Upper lobe of left lung (tissue), 6 donors: ENCODE results near the gene CCNY. TPM values are rescaled to one million over a fixed set of nuclear protein-coding genes. Genes with fewer than 3 reads are reported as not detected.
A peak's percentile ranks its signal among the peaks of the same experiment; 100 is the strongest.

Experiments
- ATAC-seq, 2 donors: fragments of 200-7000 bp; cut with Tn5 transposase; one replicate each; pipeline ENCODE4 v1.9.1; 2022; ENCODE audit warnings: mild to moderate bottlenecking in 2 of 2, moderate library complexity in 2 of 2; ENCODE audit not compliant: low FRiP score in 2 of 2
- DNase-seq, 2 donors: peaks; one replicate each; pipeline ENCODE4 v3.0.0-alpha.2; 2019 to 2020
- H3K27ac ChIP-seq, 4 donors: fragments of 200-600 bp; sonication (generic); one replicate each; pipeline ENCODE4 v1.5.1; 2016 to 2019
- H3K27me3 ChIP-seq, 4 donors: fragments of 200-600 bp; sonication (generic); one replicate each; pipeline ENCODE4 v1.5.1; 2017 to 2019
- H3K36me3 ChIP-seq, 4 donors: fragments of 200-600 bp; sonication (generic); one replicate each; pipeline ENCODE4 v1.5.1; 2016 to 2019
- H3K4me1 ChIP-seq, 4 donors: fragments of 200-600 bp; sonication (generic); one replicate each; pipeline ENCODE4 v1.5.1; 2018 to 2019
- H3K4me3 ChIP-seq, 4 donors: fragments of 200-600 bp; sonication (generic); one replicate each; pipeline ENCODE4 v1.5.1; 2017 to 2019; ENCODE audit warnings: mild to moderate bottlenecking in 2 of 4, moderate library complexity in 1 of 4
- H3K9me3 ChIP-seq, 4 donors: fragments of 200-600 bp; sonication (generic); one replicate each; pipeline ENCODE4 v1.5.1; 2018 to 2019
- EP300 ChIP-seq, 4 donors: sonication (generic); formaldehyde crosslinking; IDR thresholded peaks; one replicate each; pipeline ENCODE4 v1.5.1; 2017; ENCODE audit warnings: antibody characterized with exemption in 4 of 4, control low read depth in 2 of 4
- POLR2A ChIP-seq, 4 donors: fragments of 450-650 bp; IDR thresholded peaks; one replicate each; pipeline ENCODE4 v1.5.1; 2016 to 2017; ENCODE audit warnings: antibody characterized with exemption in 4 of 4, mild to moderate bottlenecking in 2 of 4
- POLR2AphosphoS5 ChIP-seq, 2 donors: sonication (generic); formaldehyde crosslinking; IDR thresholded peaks; one replicate each; pipeline ENCODE4 v1.5.1; 2017; ENCODE audit warnings: antibody characterized with exemption in 2 of 2
- WGBS, 2 donors: methylation state at CpG; one replicate each; pipeline ENCODE4 v1.1.5; 2017 to 2018; 5-methylcytosine and 5-hydroxymethylcytosine counted together
- total RNA-seq, 6 donors: library from RNA; depleted of rRNA in 4 of 6; stranded (reverse); fragments of >200 nt in 4 of 6; gene quantifications; one replicate each; pipeline versions ENCODE4 v1.1.0 to v1.2.1, GENCODE V29; 2016 to 2021
- TF ChIP-seq, protein P1 (sequence below), 6 experiments: fragments of 450-650 bp in 4 of 6; fragments of 200-600 bp in 2 of 6; sonication (generic) in 2 of 6; IDR thresholded peaks; one replicate each; pipeline ENCODE4 v1.5.1; 2016 to 2019; ENCODE audit warnings: antibody characterized with exemption in 6 of 6
- donor health status: DM: no; HTN: no; CAD: no; lungs with moderate emphysema.
- donor health status: DM: no; HTN: yes; CAD: no; lungs with severe emphysema.

Gene CCNY
- total RNA-seq, 6 donors from 2014 or later, result 22.0 to 80.8 (median 52.5) TPM

DNA sequence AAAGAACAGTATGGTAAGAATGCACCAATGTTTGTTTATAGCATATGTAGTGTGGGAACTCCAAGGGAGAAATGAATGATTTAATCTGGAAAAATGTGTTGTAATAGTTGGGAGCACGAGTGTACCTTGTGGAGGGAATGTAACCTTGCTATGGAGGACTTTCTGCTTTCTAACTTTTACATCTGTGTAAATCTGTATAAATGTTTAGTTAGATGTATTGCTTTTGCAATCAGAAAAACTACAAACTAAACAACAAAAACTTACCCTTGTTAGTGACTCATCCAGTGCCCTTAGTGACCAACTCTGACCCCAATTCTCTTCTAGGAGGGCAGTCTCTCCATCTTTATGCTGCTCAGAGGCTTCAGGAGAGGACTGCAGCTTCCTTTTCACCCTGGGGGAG is 89.3 kb downstream of the CCNY start:
- no peak for ATAC-seq

DNA sequence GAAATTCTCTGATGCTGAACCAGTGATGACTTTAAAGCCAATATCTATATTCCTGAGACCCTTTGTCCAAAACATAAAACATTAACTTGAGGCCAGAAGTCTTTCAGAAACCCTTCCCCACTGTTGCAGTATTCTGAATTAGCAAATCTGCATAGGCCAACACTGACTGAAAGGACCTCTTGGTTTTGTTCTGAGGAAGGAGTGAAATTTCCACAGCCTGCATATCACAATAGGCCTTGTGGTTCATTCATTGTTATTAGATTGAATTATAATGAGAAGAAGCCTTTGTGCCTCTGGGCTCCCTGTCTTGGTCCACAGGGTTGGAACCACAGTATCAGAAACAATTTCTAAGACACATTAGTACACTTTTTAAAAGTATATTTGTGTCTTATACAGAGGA is 90.3 kb downstream of the CCNY start:
- DNase-seq, result no peak
- H3K36me3 ChIP-seq, result no peaks in the 10 kb centered on the region
- TF ChIP-seq, protein P1, sequence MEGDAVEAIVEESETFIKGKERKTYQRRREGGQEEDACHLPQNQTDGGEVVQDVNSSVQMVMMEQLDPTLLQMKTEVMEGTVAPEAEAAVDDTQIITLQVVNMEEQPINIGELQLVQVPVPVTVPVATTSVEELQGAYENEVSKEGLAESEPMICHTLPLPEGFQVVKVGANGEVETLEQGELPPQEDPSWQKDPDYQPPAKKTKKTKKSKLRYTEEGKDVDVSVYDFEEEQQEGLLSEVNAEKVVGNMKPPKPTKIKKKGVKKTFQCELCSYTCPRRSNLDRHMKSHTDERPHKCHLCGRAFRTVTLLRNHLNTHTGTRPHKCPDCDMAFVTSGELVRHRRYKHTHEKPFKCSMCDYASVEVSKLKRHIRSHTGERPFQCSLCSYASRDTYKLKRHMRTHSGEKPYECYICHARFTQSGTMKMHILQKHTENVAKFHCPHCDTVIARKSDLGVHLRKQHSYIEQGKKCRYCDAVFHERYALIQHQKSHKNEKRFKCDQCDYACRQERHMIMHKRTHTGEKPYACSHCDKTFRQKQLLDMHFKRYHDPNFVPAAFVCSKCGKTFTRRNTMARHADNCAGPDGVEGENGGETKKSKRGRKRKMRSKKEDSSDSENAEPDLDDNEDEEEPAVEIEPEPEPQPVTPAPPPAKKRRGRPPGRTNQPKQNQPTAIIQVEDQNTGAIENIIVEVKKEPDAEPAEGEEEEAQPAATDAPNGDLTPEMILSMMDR (IDR thresholded peaks at IDR 0.05), result no peak
- TF ChIP-seq POLR2AphosphoS5 (IDR thresholded peaks at IDR 0.05) (no peak), EP300 (IDR thresholded peaks at IDR 0.05) (no peak), POLR2A (IDR thresholded peaks at IDR 0.05) (no peak)
- H3K27ac ChIP-seq, result no peak overlapping the region
- peaks cover 6 to 46% (median 31%) of the 10 kb centered on the region in 4 donors for H3K4me1 ChIP-seq
- H3K4me3 ChIP-seq, result no peak overlapping the region
- H3K27me3 ChIP-seq, result no peaks in the 10 kb centered on the region
- no peak for ATAC-seq
- H3K9me3 ChIP-seq, result no peaks in the 10 kb centered on the region

More for the DNA sequence above, 89.3 kb downstream of the CCNY start:
- no peak overlapping the region for H3K4me3 ChIP-seq
- peak overlapping the region in 2 of 4 donors; percentile 51 to 55 for H3K27ac ChIP-seq
- no peak for DNase-seq
- H3K4me1 ChIP-seq, result peaks cover 15 to 56% (median 41%) of the 10 kb centered on the region in 4 donors
- WGBS, 2 donors, result 66 to 71% methylated on average over 1 of the region's 1 CpG
- no peaks in the 10 kb centered on the region for H3K36me3 ChIP-seq
- TF ChIP-seq POLR2AphosphoS5 (IDR thresholded peaks at IDR 0.05), result no peak
- TF ChIP-seq, protein P1 (IDR thresholded peaks at IDR 0.05), result no peak
- TF ChIP-seq EP300 (IDR thresholded peaks at IDR 0.05), result no peak
- no peak for TF ChIP-seq POLR2A (IDR thresholded peaks at IDR 0.05)
- H3K9me3 ChIP-seq, result no peaks in the 10 kb centered on the region
- H3K27me3 ChIP-seq, result no peaks in the 10 kb centered on the region

DNA sequence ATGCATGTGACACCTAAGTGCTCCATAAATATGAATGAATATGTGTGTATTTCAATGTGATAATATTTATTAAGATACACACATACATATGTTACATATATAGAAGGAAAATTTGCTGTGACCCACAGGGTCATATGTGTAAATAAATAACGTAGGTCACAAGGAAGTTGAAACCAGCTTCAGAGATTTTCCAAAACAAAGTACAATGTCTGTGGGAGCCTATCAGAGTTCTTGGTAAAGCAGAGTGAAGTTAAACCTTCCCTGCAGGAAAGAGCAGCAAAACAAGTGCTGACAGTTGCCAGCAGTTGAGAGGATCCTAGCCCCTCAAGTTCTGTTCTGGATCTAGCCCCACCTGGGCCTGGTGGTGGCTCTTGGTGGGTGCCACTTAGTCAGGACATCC is 91.2 kb downstream of the CCNY start:
- TF ChIP-seq POLR2A (IDR thresholded peaks at IDR 0.05), result no peak
- TF ChIP-seq, protein P1 (IDR thresholded peaks at IDR 0.05), result no peak
- no peak for TF ChIP-seq EP300 (IDR thresholded peaks at IDR 0.05)
- TF ChIP-seq POLR2AphosphoS5 (IDR thresholded peaks at IDR 0.05), result no peak
- Histone ChIP-seq H3K27me3 (no peaks in the 10 kb centered on the region), H3K27ac (no peak overlapping the region), H3K4me1 (peaks cover 0 to 38% (median 27%) of the 10 kb centered on the region in 4 donors), H3K9me3 (no peaks in the 10 kb centered on the region), H3K36me3 (no peaks in the 10 kb centered on the region), H3K4me3 (no peak overlapping the region)
- no peak for ATAC-seq
- 48 to 55% methylated on average over 1 of the region's 1 CpG for whole genome bisulfite sequencing, 2 donors
- no peak for DNase-seq

DNA sequence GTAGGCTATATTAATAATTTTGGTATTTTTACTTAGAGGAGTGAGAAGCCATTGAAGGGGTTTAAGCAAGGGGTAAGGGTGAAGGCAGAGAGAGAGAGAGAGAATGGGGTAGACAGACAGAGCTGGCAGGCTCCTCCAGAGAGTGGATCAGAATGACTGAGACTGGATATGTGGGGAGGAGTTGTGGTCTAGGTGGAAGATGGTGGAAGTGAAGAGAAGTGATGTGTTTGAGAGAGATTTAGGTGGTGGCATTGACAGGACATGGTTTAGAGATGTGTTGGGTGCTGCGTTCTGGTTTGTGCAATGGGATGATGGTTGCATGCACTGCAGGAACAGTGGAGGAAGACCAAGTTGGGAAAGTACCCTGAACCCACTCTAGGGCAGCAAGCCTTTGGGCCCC is 92.2 kb downstream of the CCNY start:
- TF ChIP-seq POLR2A (IDR thresholded peaks at IDR 0.05) (no peak), EP300 (IDR thresholded peaks at IDR 0.05) (no peak), POLR2AphosphoS5 (IDR thresholded peaks at IDR 0.05) (no peak)
- no peak overlapping the region for H3K27ac ChIP-seq
- no peaks in the 10 kb centered on the region for H3K27me3 ChIP-seq
- no peak overlapping the region for H3K4me3 ChIP-seq
- WGBS, 2 donors, result 75 to 88% methylated on average over 1 of the region's 1 CpG
- peaks cover 0 to 33% (median 26%) of the 10 kb centered on the region in 4 donors for H3K4me1 ChIP-seq
- H3K36me3 ChIP-seq, result no peaks in the 10 kb centered on the region
- no peak for DNase-seq
- ATAC-seq, result no peak
- no peaks in the 10 kb centered on the region for H3K9me3 ChIP-seq

DNA sequence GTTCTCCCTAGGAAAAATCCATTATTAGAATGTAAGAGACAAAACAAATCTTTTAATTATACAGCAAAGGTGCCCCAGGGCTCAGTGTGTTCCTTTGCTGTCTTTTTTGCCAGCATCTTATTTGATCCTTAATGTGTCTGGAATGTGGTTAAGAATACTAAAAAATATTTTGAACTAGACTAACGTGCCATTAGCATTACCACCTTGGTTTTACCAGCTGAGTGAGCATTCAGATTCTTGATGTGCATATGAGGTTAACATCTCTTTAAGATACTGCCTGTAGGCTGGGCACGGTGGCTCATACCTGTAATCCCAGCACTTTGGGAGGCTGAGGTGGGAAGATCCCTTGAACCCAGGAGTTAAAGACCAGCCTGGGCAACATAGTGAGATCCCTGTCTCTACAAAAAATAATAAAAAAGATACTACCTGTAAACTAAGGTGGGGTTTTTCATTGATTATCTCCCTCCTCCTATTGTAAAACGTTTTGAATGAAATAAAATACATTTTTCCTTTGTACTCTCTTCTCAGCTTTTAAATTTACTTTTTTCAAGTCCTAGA is 96.6 kb downstream of the CCNY start:
- H3K4me1 ChIP-seq, result peaks cover 0 to 21% (median 12%) of the 10 kb centered on the region in 4 donors
- H3K9me3 ChIP-seq, result no peaks in the 10 kb centered on the region
- H3K36me3 ChIP-seq, result no peaks in the 10 kb centered on the region
- DNase-seq (no peak), ATAC-seq (no peak)
- no peak overlapping the region for H3K4me3 ChIP-seq
- no peak overlapping the region for H3K27ac ChIP-seq
- no peaks in the 10 kb centered on the region for H3K27me3 ChIP-seq
- 85 to 89% methylated on average over 3 of the region's 3 CpGs for WGBS, 2 donors
- TF ChIP-seq POLR2A (IDR thresholded peaks at IDR 0.05), result no peak
- TF ChIP-seq, protein P1 (IDR thresholded peaks at IDR 0.05), result no peak
